NCI-H526 (cell line): ENCODE measurements around the gene CAMK2B.

Source experiments
- DNase-seq, 2 experiments: peaks; one replicate each; lab custom pipeline; 2025; lab: John Stamatoyannopoulos, UW

Gene CAMK2B

GRCh38 chr7:44329888-44330287, 4.5 kb upstream of the CAMK2B start:
- DNase-seq: no peak

GRCh38 chr7:44329081-44329480, 3.7 kb upstream of the CAMK2B start:
- no peak for DNase-seq

- DNase-seq: no peak
These were observed 2.6 kb upstream of the CAMK2B start for GRCh38 chr7:44327981-44328380.

GRCh38 chr7:44326261-44327125, 1.1 kb upstream of the CAMK2B start:
- DNase-seq: no peak

- DNase-seq: peak; percentile 34 to 63
These were observed 432 bp upstream of the CAMK2B start for GRCh38 chr7:44325811-44326241.

GRCh38 chr7:44324481-44325200, 753 bp downstream of the CAMK2B start:
- DNase-seq: peak in 1 of 2 experiments; percentile 59

- DNase-seq: no peak
These were observed 1.3 kb downstream of the CAMK2B start for GRCh38 chr7:44324204-44324480.

GRCh38 chr7:44323381-44324203, 1.8 kb downstream of the CAMK2B start:
- DNase-seq: no peak

- no peak for DNase-seq
These were observed 2.6 kb downstream of the CAMK2B start for GRCh38 chr7:44322631-44323363.

- DNase-seq: no peak
These were observed 3.6 kb downstream of the CAMK2B start for GRCh38 chr7:44321796-44322195.

- DNase-seq: no peak
These were observed 4.5 kb downstream of the CAMK2B start for GRCh38 chr7:44320794-44321371.

GRCh38 chr7:44320141-44320540, 5.3 kb downstream of the CAMK2B start:
- DNase-seq: no peak

- DNase-seq: no peak
These were observed 7.1 kb downstream of the CAMK2B start for GRCh38 chr7:44318332-44318731.

- no peak for DNase-seq
These were observed 10.0 kb downstream of the CAMK2B start for GRCh38 chr7:44315301-44315903.

GRCh38 chr7:44313621-44314031, 11.8 kb downstream of the CAMK2B start:
- no peak for DNase-seq

- no peak for DNase-seq
These were observed 12.4 kb downstream of the CAMK2B start for GRCh38 chr7:44313016-44313415.

- no peak for DNase-seq
These were observed 13.6 kb downstream of the CAMK2B start for GRCh38 chr7:44311561-44312495.

- DNase-seq: no peak
These were observed 15.1 kb downstream of the CAMK2B start for GRCh38 chr7:44310221-44310848.

- DNase-seq: no peak
These were observed 15.9 kb downstream of the CAMK2B start for GRCh38 chr7:44309271-44310091.
